ENCODE data around the gene ZFYVE28. TPM values are rescaled to one million over a fixed set of nuclear protein-coding genes. Genes with fewer than 3 reads are reported as not detected.

ZFYVE28 gene
- total RNA-seq, 4 donors from 2014 or later, result 8.9 to 19.1 (median 16.4) TPM

DNA sequence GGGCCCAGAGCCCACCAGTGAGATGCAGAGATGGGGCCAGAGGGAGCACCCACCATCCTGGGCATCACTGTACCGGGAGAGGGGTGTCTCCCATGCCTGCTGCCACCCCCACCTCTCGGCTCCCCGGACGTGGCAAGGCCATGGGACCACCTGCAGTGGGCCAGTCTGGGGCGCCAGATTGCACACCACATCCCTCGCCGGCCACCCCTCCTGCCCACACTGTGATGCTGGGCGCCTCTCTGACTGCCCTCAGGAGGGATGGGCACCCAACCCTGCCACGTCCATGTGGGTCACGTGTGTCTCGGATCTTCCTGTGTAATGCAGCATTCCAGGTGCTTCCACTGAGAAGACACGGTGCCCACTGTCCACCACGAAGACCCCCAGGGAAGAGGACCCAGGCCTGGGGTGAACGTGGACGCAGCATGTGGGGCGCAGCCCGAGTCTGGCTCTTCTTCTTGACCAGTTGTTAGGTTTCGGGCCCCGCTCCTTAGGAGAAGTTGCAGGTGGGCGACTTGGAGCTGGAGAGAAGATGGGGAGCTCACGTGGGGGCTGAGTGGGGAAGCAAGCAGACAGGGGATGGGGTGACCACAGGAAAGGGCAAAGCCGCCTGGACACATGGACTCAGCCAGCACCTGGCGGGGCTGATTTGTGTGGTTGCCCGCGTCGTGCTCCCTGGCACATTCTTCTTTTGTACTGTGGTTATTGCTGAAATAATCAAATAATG, 47.7 kb downstream of the ZFYVE28 start:
- H3K36me3 ChIP-seq, result no peaks in the 10 kb centered on the region
- WGBS, 2 donors, result 82 to 87% methylated on average over 17 of the region's 26 CpGs
- no peak overlapping the region for H3K4me3 ChIP-seq (replicated peaks in 1 of 3)
- no peak overlapping the region for H3K27ac ChIP-seq
- no peak for TF ChIP-seq POLR2A (IDR thresholded peaks at IDR 0.05)
- no peak for TF ChIP-seq CTCF (IDR thresholded peaks at IDR 0.05)
- no peaks in the 10 kb centered on the region for H3K9me3 ChIP-seq
- no peaks in the 10 kb centered on the region for H3K27me3 ChIP-seq
- DNase-seq, result no peak
- H3K4me1 ChIP-seq, result peaks cover 0 to 5% of the 10 kb centered on the region in 2 donors
- intact Hi-C loops (cut with DNase I), result no loop called here

DNA sequence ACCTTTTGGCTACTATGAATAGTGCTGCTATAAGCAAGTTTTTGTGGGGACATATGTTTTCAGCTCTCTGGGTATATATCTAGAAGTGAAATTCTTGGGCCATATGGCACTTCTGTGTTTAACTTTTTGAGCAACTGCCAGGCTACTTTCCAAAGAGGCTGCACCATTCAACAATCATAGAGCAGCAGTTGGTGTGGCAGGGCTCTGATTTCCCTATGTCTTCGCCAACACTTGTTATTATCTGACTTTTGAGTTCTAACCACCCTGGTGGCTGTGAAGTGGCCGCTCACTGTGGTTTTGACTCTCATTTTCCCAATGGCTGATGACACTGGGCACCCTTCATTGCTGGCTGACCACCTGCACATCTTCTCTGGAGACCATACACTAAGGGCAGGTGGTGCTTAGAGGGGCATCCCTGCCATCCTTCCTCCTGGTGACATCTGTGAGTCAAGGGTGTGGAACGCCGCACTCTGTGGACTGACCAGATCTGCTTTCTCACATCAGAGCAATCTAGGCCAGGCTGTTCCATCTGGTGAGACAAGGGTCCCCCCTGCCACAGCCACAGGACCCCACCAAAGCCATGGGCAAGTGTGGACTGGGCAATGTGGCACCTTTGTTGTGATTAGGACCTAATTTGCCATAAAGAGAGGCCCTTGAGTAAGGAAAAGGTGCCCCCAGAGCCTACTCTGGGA, 49.6 kb downstream of the ZFYVE28 start:
- no peak for DNase-seq
- TF ChIP-seq CTCF (IDR thresholded peaks at IDR 0.05) (no peak), POLR2A (IDR thresholded peaks at IDR 0.05) (no peak)
- H3K4me1 ChIP-seq, result peaks cover 4 to 12% of the 10 kb centered on the region in 2 donors
- no peaks in the 10 kb centered on the region for H3K36me3 ChIP-seq
- no peak overlapping the region for H3K27ac ChIP-seq
- intact Hi-C loops (cut with DNase I), result no loop called here
- 97 to 98% methylated on average over 2 to 4 of the region's 4 CpGs for WGBS, 2 donors
- H3K9me3 ChIP-seq, result no peaks in the 10 kb centered on the region
- no peaks in the 10 kb centered on the region for H3K27me3 ChIP-seq
- H3K4me3 ChIP-seq (replicated peaks in 1 of 3), result no peak overlapping the region

GRCh38 chr4:2367626-2368025, 50.8 kb downstream of the ZFYVE28 start:
- intact Hi-C loops (cut with DNase I), result no loop called here
- no peak for DNase-seq

DNA sequence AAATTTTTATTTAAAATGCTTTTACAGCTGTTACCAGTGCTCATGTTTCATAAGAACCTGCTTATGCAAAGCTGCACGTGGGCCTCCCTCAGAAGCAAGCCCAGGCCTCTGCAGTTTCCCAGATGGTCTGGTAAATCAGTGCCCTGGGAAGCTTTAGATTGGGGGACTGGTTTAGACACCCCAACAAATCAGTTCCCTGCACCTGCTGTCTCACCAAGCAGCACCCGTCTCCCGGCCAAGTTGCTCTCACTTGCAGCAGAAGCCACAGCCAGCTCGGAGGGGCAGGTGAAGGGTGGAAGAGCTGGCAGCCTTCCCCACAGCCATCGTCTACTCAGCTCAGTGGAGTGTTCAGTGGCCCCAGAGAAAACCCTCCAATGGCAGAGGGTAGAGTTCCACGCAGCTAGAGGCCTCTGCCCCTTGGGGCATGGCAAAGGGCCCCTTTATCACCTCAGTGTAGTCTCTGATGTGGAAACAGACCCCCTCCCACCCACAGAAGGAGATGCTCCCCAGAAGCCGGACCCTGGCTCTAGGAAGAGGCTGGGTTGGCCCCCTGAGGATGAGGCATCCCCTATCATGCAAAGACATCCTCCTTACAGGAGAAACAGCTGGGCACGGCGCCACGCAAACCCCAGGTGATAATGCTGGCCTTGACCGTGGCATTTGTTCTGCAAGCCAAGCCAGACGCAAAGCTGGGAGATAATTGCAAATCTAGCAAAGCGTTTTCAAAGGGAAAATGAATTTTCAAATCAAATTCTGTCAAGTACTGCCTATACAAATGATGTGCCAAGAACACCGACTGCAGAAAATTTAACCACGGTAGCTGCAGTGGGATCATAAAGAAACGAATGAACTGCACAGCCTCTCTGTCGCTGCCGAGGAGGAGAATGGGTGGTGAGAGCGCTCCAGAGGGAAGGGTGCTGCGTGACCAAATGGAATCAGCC, 51.9 kb downstream of the ZFYVE28 start:
- intact Hi-C loops (cut with DNase I), result no loop called here
- DNase-seq, result peak; percentile 70 to 73

More at GRCh38 chr4:2367626-2368025, 50.8 kb downstream of the ZFYVE28 start:
- Histone ChIP-seq H3K36me3 (no peaks in the 10 kb centered on the region), H3K4me1 (peaks cover 16 to 20% of the 10 kb centered on the region in 2 donors), H3K4me3 (replicated peaks in 1 of 3) (no peak overlapping the region), H3K9me3 (no peaks in the 10 kb centered on the region), H3K27ac (no peak overlapping the region), H3K27me3 (no peaks in the 10 kb centered on the region)
- no peak for TF ChIP-seq CTCF (IDR thresholded peaks at IDR 0.05)
- TF ChIP-seq POLR2A (IDR thresholded peaks at IDR 0.05), result no peak
- WGBS, 2 donors, result 76 to 100% methylated on average over 1 to 7 of the region's 7 CpGs

More for the DNA sequence above, 51.9 kb downstream of the ZFYVE28 start:
- Histone ChIP-seq H3K27me3 (no peaks in the 10 kb centered on the region), H3K4me3 (replicated peaks in 1 of 3) (no peak overlapping the region), H3K9me3 (no peaks in the 10 kb centered on the region), H3K36me3 (no peaks in the 10 kb centered on the region), H3K4me1 (peaks cover 16 to 21% of the 10 kb centered on the region in 2 donors), H3K27ac (no peak overlapping the region)
- 59 to 69% methylated on average over 15 to 20 of the region's 20 CpGs for WGBS, 2 donors
- TF ChIP-seq POLR2A (IDR thresholded peaks at IDR 0.05), result no peak
- no peak for TF ChIP-seq CTCF (IDR thresholded peaks at IDR 0.05)
